Inferior parietal cortex (tissue), 1 donor: ENCODE data around the gene PRPF40B.
"Not testable (repeated sequence)": the region's sequence is repeated elsewhere in the genome, so short reads cannot be mapped to it uniquely, and the experiment has no call there.

Experiments
- DNase-seq: peaks from one replicate; pipeline ENCODE4 v3.0.0-alpha.2; 2016; ENCODE audit errors: extremely low spot score

Gene PRPF40B

DNA sequence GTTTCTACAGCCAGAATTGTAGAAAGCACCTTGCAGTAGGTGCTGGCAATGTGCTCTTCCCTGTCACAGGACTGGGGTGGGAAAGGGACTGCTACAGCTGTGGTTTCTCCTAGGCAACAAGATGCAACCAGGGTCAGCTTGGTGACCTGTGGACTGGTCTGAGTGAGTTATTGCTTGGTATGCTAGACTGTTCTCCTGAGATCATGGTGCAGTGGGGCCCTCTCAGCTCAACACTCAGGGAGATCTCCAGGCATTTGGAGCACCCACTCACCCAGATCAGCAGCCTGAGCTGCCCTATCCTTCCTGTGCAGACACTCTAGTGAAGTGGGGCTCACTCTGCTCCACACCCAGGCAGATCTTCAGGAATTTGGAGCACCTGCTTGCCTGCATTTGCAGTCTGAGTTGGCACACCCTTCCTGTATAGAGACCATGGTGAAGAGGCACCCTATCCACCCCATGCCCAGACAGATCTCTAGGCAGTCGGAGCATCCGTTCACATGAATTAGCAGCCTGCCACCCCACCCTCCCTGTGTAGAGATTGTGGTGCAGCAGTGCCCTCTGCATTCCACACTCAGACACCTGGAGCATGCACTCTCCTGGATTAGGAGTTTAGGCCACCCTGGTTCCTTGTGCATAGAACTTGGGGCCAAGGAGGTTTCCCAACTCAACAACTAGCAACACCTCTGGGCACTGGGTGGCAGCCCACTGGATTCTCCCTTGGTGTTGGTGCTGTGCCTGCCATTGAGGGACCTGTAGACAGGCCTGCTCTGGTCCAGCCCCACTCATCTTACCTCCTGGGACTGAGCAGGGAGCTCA, 14.1 kb upstream of the PRPF40B start:
- no peak for DNase-seq

GRCh38 chr12:49609875-49610154, 13.5 kb upstream of the PRPF40B start:
- no peak for DNase-seq

DNA sequence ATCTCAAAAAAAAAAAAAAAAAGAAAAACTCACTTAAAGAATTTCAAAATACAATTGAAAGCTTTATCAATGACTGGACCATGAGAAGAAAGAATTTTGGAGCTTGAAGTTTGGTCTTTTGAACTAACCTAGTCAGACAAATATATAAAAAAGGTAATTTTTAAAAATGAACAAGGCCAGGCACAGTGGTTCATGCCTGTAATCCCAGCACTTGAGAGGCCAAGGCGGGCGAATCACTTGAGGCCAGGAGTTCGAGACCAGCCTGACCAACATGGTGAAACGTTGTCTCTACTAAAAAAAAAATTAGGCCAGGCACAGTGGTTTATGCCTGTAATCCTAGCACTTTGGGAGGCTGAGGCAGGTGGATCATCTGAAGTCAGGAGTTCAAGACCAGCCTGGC, 12.6 kb upstream of the PRPF40B start:
- DNase-seq = not testable (repeated sequence)

DNA sequence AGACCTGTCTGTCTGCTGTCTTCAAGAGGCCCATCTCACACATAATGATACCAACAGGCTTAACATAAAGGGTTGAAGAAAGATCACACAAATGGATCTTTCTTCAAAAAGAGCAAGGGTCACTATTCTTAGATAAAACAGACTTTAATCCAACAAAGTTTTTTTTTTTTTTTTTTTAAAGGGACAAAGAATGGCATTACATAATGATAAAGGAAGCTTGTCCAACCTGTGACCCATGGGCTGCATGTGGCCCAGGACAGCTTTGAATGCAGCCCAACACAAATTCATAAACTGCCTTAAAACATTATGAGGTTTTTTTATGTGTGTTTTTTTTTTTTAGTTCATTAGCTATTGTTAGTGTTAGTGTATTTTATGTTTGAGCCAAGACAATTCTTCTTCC, 11.2 kb upstream of the PRPF40B start:
- DNase-seq = no peak

GRCh38 chr12:49615725-49616124, 7.6 kb upstream of the PRPF40B start:
- no peak for DNase-seq

DNA sequence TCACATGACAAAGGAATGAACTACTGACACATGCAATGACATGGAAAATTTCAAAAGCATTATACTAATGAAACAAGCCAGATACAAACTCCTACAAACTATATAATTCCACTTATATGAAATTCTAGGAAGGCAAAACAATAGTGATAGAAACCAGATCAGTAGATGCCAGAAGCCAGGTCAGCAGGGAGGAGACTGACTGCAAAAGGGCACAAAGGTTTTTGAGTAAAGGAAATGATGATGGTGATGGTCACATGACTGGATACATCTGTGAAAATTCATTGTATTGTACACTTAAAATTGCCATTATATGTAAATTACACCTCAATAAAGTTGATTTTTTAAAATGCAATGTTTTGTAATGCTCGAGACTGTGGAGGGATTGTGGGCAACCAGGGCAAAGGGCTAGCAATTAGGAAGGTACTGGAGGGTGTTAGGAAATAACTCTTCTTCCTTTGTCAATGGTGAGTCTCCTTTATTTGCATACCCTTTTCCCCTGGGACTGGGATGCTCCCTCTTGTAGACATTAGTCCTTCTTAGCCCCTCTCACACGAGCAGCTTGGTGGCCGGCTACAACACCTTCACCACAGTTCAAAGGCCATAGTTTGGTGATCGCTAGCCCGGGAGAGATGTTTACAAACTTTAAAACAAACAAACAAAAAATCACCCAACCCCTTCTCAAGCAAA, 6.7 kb upstream of the PRPF40B start:
- no peak for DNase-seq

DNA sequence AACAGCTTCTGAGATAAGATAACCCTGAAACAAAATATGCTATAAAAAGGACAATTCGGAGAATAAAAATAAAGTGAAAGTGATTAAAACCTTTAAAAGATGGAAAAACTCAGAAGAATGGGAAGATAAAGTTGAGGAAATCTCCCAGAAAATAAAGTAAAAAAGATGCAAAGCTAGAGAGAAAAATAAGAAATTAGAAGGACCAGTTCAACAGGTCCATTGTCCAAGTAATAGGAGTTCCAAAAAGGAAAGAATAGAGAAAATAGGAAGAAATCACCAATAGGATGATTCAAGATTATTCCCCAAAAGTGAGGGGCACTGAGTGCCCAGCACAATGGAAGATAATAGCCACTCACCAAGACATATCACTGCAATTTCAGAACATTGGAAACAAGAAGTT, 4.8 kb upstream of the PRPF40B start:
- no peak for DNase-seq

GRCh38 chr12:49619286-49619685, 4.1 kb upstream of the PRPF40B start:
- no peak for DNase-seq

DNA sequence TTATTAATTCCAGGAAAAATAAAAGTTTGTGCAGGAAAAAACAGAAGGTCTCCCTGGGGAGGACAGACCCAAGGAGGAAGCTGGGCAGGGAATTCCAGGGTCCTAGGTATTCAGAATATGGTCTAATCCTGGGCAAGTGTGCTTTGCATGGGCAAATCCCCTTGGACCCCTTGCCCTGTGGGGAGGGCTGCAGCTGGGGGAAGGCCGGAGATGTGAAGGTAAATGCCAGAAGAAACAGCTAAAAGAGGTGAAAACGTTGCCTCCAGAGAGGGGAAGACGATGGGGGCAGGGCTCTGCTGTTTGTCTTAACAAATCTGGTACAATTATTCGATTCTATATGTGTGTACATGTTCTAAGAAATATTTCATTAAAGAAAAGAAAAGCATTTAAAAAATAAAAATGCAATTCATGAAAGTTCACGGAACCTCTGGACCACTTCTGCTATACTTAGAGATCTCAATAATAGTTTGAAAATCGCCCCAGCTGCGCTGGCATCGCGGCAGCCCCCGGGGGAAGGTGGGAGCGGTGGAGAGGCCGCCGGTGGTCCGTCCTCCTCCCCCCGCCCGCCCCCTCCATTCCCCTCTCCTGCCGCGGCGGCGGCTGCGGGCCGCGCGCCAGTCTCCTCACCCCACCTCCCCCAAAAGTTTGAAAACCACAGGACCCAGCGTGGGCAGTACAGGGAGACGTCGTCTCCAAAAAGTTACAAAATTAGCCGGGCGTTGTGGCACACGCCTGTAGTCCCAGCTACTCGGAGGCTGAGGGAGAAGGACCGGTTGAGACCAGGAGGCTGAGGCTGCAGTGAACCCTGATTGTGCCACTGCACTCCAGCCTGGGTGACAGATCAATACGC, 1.5 kb upstream of the PRPF40B start:
- DNase-seq = no peak

DNA sequence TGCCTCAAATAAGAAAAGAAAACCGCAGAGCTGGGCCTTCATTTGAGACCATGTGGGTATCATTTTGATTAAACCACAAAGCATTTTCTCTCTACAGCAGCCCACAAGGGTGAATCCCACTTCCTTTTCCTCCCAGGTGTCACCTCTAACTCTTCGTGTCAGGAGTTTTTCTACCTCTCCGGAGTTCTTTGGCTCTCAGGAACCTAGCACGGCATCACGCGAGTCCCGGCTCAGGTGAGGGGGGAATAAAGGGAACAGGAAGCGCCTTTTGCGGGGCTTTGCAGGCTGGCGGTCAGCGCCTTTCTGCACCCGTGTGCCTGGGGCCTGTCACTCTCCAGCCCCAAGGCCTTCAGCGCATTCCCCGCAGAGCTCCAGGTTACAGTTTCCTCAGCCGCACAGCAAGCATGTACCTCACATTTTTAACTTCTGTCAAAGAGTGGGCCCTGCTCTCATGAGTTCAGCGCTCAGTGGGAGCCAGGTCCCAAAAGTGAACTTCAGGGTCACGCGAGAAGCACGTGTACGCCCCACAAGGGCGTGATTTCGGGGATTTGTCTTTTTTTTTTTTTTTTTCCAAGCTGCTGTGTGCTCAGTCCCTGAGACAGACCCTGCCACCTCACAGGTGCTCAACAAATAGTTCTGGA, 740 bp upstream of the PRPF40B start:
- DNase-seq = no peak

DNA sequence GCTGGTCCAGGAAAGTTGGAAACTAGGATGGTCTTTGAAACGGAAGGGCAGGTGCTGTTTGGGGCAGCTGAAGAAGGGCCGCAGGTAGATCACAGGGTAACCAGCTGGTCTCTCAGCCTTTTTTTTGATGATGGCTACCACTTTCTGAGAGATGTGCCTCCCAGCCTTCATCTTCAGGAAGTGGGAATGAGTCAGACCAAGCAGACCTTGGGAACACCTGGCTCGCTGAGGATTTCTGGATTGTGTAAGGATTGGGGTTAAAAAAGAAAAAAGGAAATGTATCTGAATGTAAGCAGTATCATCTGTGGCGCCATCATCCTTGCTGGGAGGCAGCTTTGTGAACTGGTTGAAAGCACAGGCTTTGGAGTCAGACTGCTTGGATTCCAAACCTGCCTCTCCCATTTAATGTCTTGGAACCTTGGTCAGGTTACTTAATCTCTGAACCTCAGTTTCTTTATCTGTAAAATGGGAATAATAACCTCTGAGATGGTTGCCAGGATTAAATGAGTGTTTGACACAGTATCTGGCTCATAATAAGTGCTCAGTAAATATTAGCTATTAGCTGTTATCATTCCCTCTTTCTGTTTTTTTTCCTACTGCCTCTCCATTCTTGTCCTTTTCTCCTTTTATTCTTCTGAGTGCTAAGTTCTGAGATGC, 1.7 kb downstream of the PRPF40B start:
- DNase-seq = no peak

GRCh38 chr12:49626169-49626835, 2.9 kb downstream of the PRPF40B start:
- no peak for DNase-seq

- DNase-seq = no peak
Measured at GRCh38 chr12:49626836-49627235, 3.5 kb downstream of the PRPF40B start.

- no peak for DNase-seq
Measured at GRCh38 chr12:49627752-49628360, 4.5 kb downstream of the PRPF40B start.

DNA sequence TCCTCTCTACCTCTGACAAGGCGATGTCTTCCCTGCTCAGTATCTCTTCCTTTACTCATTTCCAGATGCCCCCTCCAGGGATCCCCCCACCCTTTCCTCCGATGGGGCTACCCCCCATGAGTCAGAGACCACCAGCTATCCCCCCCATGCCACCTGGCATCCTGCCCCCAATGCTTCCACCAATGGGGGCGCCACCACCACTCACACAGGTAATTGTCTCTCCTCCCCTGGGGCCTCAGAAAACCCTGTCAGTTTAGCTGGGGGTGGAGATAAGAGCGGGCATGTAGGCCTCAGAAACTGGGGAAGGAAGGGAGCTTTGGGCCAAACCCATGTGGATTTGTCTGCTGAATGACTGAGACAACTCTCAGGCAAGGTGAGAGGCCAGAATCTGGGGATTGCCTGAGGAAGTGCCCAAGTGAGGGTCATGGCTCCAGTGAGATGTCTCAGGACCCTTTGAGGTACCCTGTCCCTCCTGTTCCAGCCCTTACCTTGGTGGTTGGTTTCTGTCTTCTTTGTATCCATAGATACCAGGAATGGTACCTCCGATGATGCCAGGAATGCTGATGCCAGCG, 8.1 kb downstream of the PRPF40B start:
- DNase-seq = no peak

DNA sequence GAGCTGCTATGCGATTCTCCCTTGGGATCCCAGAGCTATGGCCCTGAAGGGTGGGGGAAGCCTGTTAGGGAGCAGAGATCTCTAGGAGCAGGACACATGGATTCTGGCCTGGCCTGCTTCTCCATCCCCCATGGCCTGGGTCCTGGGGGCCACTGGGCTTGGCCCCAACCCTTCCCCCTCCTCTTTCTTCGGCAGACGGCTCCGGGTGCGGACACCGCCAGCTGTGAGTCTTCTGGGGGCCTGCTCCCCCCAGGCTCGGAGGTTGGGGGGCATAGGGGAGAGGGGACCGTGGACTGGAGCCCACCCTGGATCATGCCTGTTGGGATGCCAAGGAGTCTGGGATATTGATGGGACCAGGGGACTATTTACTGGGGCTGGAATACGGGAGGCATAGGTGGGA, 9.0 kb downstream of the PRPF40B start:
- no peak for DNase-seq

DNA sequence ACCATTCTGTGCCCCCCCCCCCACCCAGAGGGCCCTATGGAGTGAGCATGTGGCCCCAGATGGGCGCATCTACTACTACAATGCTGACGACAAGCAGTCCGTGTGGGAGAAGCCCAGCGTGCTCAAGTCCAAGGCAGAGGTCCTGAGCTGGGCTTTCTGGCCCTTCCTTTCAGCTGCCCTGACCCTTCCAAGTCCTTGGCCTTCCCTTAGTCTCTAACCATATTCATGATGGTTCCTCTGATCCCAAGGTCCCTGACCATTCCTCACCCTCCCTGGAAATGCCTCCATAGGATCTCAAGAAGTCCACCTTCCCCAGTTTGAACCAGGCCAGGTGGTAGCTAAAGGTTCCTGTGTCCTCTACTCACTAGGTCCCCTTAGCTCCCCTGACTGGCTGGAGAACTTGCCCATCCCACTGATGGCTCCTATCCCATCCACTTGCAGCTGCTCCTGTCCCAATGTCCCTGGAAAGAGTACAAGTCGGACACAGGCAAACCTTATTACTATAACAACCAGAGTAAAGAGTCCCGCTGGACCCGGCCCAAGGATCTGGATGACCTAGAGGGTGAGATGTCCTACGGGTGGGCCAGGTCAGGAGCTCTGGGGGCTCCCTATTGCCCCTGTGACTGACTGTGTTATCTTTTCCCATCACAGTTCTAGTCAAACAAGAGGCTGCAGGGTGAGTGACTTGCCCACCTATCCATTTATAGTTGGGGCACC, 9.8 kb downstream of the PRPF40B start:
- DNase-seq = no peak

- DNase-seq = no peak
Measured at GRCh38 chr12:49633703-49634345, 10.5 kb downstream of the PRPF40B start.

GRCh38 chr12:49635036-49635435, 11.7 kb downstream of the PRPF40B start:
- no peak for DNase-seq
